DOHH2 (cell line): ENCODE results near the gene KCNG2.

Experiments
- H3F3A ChIP-seq: fragments of 200-600 bp; sonication (generic), shearing (Covaris generic); 2 replicates; pipeline ENCODE4 v1.6.0; 2016; ENCODE audit warnings: antibody characterized with exemption, mild to moderate bottlenecking; ENCODE audit not compliant: control insufficient read depth, insufficient read depth
- H3K27ac ChIP-seq: fragments of 200-600 bp; sonication (generic); 2 replicates; pipeline ENCODE4 v1.5.1; 2014; ENCODE audit warnings: low read depth, mild to moderate bottlenecking, low read length, moderate library complexity
- H3K27me3 ChIP-seq: fragments of 200-600 bp; sonication (generic); 2 replicates; pipeline ENCODE4 v1.6.1; 2014; ENCODE audit warnings: mild to moderate bottlenecking, low read length, mixed read lengths; ENCODE audit not compliant: control insufficient read depth
- H3K36me3 ChIP-seq: fragments of 200-600 bp; sonication (generic); 2 replicates; pipeline ENCODE4 v1.6.1; 2014; ENCODE audit warnings: mild to moderate bottlenecking, low read length, moderate library complexity, mixed read lengths; ENCODE audit not compliant: control insufficient read depth
- H3K4me1 ChIP-seq: fragments of 200-600 bp; sonication (generic); 2 replicates; pipeline ENCODE4 v1.6.1; 2014; ENCODE audit warnings: mild to moderate bottlenecking, low read length, mixed read lengths; ENCODE audit not compliant: control insufficient read depth
- H3K4me2 ChIP-seq: fragments of 200-600 bp; sonication (generic); 2 replicates; pipeline ENCODE4 v1.6.0; 2014; ENCODE audit warnings: mild to moderate bottlenecking, low read length, moderate library complexity
- H3K4me3 ChIP-seq: fragments of 200-600 bp; sonication (generic); 2 replicates; pipeline ENCODE4 v1.5.1; 2014; ENCODE audit warnings: mild to moderate bottlenecking, low read length, mixed read lengths
- H3K79me2 ChIP-seq: fragments of 200-600 bp; sonication (generic); 2 replicates; pipeline ENCODE4 v1.6.1; 2014; ENCODE audit warnings: mild to moderate bottlenecking, low read length, mixed read lengths; ENCODE audit not compliant: control insufficient read depth
- H3K9me2 ChIP-seq: fragments of 200-600 bp; sonication (generic); replicated peaks from 2 replicates; pipeline ENCODE4 v1.6.1; 2014; ENCODE audit warnings: mild to moderate bottlenecking, low read length, mixed read lengths; ENCODE audit not compliant: control insufficient read depth
- H3K9me3 ChIP-seq: fragments of 200-600 bp; sonication (generic); 2 replicates; pipeline ENCODE4 v1.6.1; 2014; ENCODE audit warnings: antibody characterized with exemption, low read length, mixed read lengths; ENCODE audit not compliant: control insufficient read depth, insufficient read depth
- H4K20me1 ChIP-seq: fragments of 200-600 bp; sonication (generic); 2 replicates; pipeline ENCODE4 v1.6.0; 2014; ENCODE audit warnings: low read depth, mild to moderate bottlenecking, antibody characterized with exemption, low read length, moderate library complexity; ENCODE audit not compliant: control insufficient read depth, insufficient read depth
- EZH2phosphoT487 ChIP-seq: fragments of 200-600 bp; sonication (generic); IDR thresholded peaks from 2 replicates; pipeline ENCODE4 v1.6.1; 2017; ENCODE audit warnings: borderline replicate concordance, mild to moderate bottlenecking, antibody characterized with exemption, low read length, moderate library complexity, mixed read lengths
- TF ChIP-seq, protein P1 (sequence below): fragments of 200-600 bp; sonication (generic); IDR thresholded peaks from one replicate; pipeline ENCODE4 v1.5.1; 2014; ENCODE audit warnings: antibody characterized with exemption, mild to moderate bottlenecking, low read depth, low read length; ENCODE audit not compliant: poor library complexity, severe bottlenecking

The KCNG2 gene

DNA sequence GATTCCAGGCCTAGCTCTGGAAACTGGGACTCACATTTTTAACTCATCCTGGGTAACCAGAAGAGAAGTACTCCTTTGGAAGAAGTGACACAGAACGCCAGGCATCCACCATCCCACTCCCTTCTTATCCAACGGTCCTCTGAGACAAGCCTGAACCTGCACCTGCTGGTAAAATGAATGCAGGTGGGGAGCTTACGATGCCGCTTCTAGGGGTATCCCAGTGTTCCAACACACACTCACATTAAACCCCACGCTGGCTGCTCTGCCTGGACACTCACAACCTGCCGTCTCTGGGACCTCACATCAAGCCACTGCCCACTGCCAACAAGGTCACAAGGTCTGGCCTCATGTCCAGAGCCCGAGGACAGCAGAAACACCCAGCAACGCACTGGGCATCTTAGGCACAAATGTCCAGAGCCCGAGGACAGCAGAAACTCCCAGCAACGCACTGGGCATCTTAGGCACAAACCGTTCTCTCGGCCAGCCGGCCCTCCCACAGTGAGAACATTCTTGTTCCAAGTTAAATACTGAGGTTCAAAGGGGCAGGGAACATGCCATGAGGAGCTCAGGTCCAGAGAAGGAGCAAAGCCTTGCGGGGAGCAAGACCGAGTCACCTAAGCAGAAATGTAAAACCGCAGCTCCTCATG, 143.9 kb downstream of the KCNG2 start:
- H3K27ac ChIP-seq = no peak overlapping the region
- no peaks in the 10 kb centered on the region for H3K9me3 ChIP-seq
- no peaks in the 10 kb centered on the region for H3K9me2 ChIP-seq
- no peaks in the 10 kb centered on the region for H3K27me3 ChIP-seq
- H4K20me1 ChIP-seq = peaks cover 10% of the 10 kb centered on the region
- no peaks in the 10 kb centered on the region for H3F3A ChIP-seq
- H3K4me1 ChIP-seq = peaks cover 28% of the 10 kb centered on the region
- TF ChIP-seq, protein P1, sequence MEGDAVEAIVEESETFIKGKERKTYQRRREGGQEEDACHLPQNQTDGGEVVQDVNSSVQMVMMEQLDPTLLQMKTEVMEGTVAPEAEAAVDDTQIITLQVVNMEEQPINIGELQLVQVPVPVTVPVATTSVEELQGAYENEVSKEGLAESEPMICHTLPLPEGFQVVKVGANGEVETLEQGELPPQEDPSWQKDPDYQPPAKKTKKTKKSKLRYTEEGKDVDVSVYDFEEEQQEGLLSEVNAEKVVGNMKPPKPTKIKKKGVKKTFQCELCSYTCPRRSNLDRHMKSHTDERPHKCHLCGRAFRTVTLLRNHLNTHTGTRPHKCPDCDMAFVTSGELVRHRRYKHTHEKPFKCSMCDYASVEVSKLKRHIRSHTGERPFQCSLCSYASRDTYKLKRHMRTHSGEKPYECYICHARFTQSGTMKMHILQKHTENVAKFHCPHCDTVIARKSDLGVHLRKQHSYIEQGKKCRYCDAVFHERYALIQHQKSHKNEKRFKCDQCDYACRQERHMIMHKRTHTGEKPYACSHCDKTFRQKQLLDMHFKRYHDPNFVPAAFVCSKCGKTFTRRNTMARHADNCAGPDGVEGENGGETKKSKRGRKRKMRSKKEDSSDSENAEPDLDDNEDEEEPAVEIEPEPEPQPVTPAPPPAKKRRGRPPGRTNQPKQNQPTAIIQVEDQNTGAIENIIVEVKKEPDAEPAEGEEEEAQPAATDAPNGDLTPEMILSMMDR = no peak
- TF ChIP-seq EZH2phosphoT487 = no peak
- H3K79me2 ChIP-seq = peaks cover 89% of the 10 kb centered on the region
- peaks cover 59% of the 10 kb centered on the region for H3K36me3 ChIP-seq
- H3K4me3 ChIP-seq = no peak overlapping the region
- no peak overlapping the region for H3K4me2 ChIP-seq

DNA sequence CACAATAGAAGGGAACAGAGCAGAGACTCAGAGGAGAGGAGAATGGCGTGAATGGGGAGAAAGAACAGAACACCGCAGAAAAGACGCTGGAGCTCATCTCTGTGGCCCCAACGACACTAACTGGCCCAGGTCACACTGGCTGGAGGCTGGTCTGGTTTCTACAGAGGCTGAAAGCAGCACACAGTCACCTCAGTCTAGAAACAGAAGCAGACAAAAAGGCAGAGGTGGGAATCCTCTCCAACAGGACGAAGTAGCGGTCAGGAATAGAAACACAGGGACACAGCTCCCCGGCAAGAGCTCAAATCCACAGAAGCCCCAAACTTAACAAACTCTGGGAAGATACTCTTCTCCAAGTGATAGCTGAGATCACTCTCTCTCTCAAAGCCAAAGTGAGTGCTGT, 144.5 kb downstream of the KCNG2 start:
- no peak overlapping the region for H3K27ac ChIP-seq

DNA sequence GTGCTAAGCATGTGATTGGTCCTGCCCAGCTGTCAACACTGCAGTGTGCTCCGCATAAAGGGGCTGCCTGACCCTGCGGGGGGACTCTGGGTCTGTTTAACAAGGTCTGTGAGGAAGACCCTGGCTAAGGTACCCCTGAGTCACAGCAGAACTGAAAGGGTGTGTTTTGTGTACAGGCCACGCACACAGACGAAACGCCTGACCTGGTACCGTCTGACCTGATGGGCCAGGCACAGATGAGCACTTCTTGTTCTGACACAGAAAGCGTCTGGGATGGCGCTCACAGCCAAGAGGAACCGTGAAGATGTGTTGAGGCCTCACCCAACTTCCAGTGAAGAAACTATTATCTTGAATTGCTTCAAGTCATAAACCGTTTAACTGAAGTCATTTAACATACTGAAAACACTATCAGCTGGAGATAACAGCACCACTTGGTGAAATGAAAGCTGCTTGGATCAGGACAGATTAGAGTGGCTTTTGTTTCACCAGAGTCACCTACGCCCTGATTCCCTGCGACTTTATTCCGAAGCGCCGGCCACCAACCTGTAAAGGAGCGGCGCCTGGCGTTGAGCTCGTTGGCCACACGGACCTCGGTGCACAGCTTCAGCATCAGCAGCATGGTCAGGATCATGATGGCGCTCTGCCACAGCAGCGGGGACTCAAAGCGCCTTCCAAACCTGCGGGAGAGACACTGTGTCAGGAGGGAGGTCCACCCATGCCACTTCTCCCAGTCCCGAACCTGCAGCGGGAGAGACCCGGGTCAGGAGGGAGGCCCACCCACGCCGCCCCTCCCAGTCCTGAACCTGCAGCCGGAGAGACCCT, 145.3 kb downstream of the KCNG2 start:
- H3K27ac ChIP-seq = no peak overlapping the region
- no peaks in the 10 kb centered on the region for H3K9me2 ChIP-seq
- H3F3A ChIP-seq = no peaks in the 10 kb centered on the region
- no peak overlapping the region for H3K4me3 ChIP-seq
- H3K9me3 ChIP-seq = no peaks in the 10 kb centered on the region
- H4K20me1 ChIP-seq = peaks cover 12% of the 10 kb centered on the region
- H3K79me2 ChIP-seq = peaks cover 88% of the 10 kb centered on the region
- peaks cover 31% of the 10 kb centered on the region for H3K4me1 ChIP-seq
- H3K36me3 ChIP-seq = peaks cover 53% of the 10 kb centered on the region
- TF ChIP-seq EZH2phosphoT487 = no peak
- TF ChIP-seq, protein P1 = no peak
- H3K4me2 ChIP-seq = no peak overlapping the region
- no peaks in the 10 kb centered on the region for H3K27me3 ChIP-seq

More for the DNA sequence above, 144.5 kb downstream of the KCNG2 start:
- Histone ChIP-seq H3K79me2 (peaks cover 89% of the 10 kb centered on the region), H3K4me1 (peaks cover 28% of the 10 kb centered on the region), H3K9me2 (no peaks in the 10 kb centered on the region), H4K20me1 (peaks cover 10% of the 10 kb centered on the region), H3K27me3 (no peaks in the 10 kb centered on the region), H3K4me3 (no peak overlapping the region), H3K4me2 (no peak overlapping the region), H3K36me3 (peaks cover 55% of the 10 kb centered on the region), H3F3A (no peaks in the 10 kb centered on the region), H3K9me3 (no peaks in the 10 kb centered on the region)
- no peak for TF ChIP-seq EZH2phosphoT487
- TF ChIP-seq, protein P1 = no peak
